Hematopoietic multipotent progenitor cell (in vitro differentiated cells): Measurements from ENCODE around the gene FAM118B. TPM values are rescaled to one million over a fixed set of nuclear protein-coding genes. Genes with fewer than 3 reads are reported as not detected.
A peak's percentile ranks its signal among the peaks of the same experiment; 100 is the strongest.

ENCODE experiments used
- DNase-seq, 3 donors: peaks; one replicate each; pipeline ENCODE4 v3.0.0-alpha.2; 2011 to 2015; ENCODE audit warnings: low read depth in 2 of 3, low spot score in 2 of 3
- total RNA-seq: library from RNA; depleted of rRNA; stranded (reverse); fragments of >200 nt; gene quantifications from one replicate; pipeline ENCODE4 v1.2.3, GENCODE V29; 2012

The FAM118B gene
- total RNA-seq, 1 donor = 7.0 TPM

DNA sequence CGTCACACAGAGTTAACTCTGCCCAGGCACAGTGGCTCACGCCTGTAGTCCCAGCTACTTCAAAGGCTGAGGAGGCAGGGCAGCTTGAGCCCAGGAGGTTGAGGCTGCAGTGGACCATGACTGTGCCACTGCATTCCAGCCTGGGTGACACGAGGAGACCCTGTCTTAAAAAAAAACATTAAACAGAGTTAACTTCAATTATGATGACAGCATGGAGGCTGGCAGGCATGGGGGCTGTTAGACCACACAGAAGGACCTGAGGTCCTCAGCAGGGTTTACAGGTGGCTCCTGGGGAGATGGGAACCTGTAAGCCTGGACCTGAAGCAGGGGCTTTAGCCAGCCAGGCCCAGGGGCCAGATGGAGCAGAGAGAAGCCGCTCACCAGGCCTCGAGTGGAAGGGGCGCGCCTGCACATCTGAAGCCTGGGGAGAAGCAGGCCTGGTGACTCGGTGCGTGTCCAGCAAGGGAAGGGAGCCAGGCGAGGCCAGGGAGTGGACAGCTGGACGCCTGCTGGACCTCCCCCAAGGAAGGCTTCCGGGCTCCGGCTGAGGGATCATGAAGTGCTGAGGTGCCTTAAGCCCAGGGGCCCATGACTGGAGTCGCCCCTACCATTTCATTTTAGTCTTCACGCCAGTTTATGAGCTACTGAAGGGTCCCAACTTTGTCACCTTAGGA lies 25.4 kb upstream of the FAM118B start:
- no peak for DNase-seq

DNA sequence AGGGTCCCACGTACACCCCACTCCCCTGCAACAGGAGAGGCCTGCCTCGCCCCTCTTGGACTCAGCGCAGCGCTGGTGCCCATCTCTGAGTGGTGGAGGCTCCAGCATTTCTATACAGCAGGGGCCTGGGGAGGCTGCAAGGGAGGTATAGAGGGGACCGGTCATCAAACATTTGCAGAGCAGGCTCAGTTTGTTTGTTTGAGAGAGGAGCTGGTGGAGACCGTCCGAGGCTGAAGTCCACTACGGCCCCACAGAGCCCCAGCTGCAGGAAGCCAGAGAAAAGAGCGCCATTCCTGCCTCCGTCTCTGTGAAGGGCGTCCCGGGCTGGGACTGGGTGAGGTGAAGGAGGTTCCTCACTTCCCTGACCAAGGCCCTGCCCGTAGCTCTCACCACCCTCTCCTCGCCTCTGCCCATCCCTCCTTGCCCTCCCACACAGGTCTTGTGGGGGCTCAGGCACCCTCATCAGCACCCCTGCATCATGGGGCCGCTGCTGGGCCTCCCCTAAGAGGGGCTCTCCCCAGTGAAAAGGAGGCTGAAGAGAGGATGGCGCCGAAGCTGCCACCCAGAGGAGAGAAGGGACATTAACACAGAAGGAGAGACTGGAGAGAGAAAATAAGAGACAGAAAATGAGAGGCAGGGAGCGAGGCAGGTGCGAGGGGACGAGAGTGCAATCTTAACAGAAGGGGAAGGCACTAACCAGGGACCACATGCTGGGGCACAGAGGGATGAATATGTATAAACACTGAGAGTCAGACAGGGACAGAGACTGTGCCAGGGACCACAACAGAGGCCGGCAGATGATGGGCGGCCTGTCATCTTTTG lies 24.7 kb upstream of the FAM118B start:
- DNase-seq = no peak

DNA sequence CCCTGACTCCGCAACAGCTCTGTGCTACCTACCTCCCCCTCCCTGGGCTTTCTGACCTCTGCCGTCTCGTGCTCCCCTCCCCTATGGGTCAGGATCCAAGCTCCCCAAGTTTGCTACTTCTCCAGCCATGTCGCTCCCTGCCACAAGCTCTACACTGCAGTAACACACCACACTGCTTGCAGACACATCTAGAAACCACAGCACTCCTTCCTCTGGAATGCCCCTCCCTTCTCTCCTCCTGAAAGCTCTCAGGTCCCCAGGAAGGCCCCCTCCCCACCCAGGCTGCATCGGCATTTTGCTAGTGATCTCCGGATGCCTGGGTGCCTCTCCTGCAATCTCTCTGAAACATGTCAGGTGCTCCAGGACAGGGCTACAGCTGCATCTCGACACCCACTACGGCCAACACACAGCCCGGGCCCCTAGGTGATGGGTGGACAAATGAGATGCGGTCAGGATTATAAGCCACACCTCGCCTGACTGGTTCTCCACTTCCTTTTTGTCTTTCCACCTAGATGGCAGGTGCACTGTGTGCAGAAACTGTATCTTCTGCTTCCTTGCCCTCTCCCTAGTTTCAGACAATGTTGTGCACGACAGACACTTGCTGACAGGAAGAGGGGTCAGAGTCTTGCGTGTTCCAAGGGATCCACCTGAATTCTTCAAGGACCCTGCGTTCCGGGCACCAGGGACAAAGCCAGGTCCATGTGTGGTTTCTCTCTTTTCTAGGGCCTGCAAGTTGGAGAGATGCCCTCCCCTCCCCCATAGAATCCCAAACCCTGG lies 23.1 kb upstream of the FAM118B start:
- DNase-seq = no peak

DNA sequence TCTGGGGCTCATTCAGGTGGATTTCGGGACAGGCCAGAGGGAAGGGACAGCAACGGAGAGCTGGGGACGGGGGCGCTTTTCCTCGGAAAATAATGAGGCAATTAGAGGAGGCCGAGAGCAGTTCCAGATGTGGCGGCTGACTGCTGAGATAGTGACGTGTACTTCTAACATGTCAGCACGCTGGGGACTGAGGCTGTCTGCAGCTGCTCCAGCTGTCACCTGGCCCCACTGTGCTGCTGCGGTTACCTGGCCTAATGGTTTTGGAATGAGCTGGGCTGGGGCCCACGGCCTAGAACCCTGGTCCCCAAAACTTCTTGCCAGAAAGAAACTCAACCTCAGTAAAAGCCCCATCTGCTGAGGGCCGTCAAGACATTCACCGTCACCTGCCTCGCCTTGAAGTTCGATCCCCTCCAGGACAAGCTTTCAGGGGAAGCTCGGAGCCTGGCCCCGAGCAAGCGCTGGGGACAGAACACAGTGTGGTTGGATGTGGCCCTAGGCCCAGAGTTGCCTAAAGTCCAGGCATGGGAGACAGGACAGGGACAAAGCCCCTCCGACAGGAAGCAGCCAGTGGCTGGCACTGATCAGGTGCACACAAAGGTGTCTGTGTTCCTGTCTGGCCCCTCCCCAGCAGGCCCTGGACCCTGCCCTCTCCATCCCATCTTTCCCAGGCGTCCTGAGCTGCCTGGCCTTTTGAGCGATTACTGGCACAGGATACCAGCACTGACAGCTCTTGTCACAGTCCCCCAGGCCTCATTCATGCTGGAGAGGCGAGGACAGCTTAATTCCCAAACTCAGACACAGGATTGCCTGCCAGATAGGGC lies 22.3 kb upstream of the FAM118B start:
- DNase-seq = no peak

DNA sequence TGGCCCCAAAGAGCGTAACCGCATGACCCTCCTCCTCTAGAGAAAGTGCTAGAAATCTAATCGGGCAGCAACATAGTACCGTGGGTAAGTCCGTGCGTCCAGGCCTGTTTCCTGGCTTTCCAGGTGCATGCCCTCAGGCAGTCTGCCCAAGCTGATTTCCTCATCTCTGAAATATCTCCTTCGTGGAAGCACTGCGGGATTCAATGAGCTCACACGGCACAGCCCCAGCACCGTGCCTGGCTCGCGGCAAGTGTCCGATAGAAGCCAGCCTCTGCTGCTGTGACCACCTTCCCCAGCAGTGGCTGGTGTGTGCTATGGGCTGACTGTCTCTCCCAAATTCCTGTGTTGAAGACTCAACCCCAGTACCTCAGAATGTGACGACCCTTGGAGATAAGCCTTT lies 20.8 kb upstream of the FAM118B start:
- DNase-seq = no peak

DNA sequence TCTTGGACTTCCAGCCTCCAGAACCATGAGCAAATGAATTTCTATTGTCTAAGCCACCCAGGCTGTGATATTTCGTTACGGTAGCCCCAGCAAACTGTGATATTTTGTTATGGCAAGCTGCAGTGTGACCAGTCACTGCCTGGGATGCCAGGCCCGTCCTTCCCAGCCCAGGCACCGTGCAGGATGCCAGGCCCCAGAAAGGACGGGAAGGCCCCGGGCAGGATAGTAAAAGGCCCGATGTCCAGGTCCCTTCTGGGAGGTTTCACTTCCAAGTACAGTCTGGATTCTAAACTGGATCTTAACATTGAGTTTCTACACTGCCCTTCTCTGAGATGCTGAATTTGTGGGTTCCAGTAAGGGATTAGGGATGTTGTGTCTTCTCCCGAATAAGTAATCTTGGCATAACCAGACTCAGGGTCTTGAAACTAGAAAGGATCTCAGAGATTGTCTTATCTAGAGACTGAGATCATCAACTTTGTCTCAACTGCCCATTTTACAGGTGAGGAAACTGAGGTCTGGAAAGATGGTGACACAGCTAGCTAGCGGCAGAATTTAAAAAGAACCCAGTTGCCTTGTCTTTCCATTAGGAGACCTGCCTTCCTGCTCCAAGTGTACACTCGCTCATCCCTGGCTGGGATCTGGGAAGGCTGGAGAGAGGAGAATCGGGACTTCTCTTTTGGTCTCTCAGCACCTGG lies 20.1 kb upstream of the FAM118B start:
- no peak for DNase-seq

DNA sequence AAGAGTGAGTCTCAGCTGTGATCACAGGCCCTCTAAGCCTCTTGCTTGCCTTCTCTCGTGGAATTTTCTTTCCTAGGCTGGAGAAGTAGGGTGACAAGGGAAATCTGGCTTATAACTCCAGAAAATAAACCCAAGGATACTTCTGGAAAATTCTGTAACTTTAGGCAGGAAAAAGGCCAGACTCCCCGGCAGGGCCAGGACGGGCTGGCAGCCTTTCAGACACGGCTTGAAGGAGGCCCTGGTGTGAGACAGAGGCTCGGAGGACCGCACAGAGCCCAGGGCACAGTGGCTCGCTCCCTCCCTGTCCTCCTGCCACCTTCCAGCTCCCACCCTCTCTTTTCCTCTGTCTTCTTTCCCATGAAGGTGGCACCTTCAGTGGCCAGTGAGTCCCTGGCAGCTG lies 19.2 kb upstream of the FAM118B start:
- no peak for DNase-seq

DNA sequence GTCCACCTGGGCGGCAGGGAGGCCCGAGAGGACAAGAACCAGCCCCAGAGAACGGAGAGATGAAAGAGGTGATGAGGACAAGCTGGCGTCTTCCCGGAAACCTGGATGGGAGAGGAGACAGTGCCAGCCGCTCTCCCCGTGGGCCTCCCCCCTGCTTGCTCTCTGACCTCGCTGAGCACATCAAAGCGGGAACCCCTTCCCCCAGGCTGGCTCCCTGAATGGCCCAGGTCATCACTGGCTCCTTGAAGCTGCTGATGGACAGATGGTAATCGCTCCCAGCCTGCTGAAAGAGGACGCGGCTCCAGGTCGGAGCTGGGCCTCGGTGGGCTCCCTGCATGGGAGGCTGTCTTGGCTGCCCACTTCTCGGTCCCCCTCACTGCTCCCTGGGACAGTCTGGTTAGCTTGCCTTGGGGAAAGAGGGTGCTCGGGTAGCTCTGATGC lies 18.5 kb upstream of the FAM118B start:
- no peak for DNase-seq

DNA sequence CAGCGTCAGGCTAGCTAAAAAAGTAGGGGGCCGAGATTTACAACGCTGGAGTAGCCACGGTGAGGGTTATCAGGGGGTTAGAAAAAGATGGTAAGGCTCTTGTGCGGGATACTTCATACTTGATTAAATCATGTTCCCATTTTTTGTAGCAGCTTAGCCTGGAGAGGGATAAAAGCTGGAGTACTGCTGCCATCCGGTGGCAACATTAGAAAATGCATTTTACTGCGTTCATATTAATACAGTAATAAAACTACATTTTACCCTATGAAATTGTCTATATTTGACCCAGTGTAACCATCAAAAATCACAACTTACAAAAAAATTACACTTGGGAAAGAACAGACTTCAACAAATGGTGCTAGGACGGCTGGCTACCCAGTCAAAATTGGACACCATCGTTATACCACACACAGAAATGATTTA lies 17.4 kb upstream of the FAM118B start:
- peak in 2 of 3 donors; percentile 41 to 64 for DNase-seq

DNA sequence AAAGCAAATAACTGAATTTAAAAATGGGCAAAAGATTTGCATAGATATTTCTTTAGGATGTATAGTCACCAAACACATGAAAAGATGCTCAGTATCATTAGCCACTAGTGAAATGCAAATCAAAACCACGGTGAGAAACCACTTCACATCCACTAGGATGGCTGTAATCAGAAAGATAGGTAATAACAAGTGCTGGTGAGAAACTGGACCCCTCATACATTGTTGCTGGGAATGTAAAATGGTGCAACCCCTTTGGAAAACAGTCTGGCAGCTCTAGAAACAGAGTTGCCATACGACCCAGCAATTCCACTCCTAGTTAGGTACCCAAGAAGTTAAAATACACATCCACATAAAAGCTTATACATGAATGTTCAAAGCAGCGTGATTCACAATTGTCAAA lies 16.5 kb upstream of the FAM118B start:
- no peak for DNase-seq

DNA sequence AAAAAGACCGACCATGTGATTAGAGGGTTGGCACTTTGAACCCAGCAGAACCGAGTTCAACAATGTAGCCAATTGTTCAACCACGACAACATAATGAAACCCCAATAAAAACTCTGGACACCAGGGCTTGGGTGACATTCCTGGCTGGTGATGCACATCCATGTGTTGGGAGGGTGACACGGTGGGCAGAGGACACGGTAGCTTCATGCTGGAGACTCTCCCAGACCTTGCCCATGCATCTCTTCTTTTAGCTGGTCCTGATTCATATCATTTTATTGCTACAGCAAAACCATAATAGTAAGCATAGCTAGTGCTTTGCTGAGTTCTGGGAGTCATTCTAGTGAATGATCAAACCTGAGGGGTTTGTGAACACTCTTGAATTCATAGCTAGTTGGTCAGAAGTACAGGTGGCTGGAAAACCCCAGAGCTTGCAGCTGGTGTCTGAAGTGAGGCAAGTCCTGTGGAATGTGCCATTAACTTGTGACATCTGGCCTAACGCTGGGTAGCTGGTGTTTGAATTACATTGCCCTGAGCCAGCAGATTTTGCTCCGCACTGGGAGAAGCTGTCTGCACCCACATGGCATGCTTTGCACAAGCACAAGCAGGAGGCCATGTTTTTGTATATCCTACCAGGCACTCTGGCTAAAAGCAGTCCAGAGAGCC lies 14.2 kb upstream of the FAM118B start:
- DNase-seq = no peak

DNA sequence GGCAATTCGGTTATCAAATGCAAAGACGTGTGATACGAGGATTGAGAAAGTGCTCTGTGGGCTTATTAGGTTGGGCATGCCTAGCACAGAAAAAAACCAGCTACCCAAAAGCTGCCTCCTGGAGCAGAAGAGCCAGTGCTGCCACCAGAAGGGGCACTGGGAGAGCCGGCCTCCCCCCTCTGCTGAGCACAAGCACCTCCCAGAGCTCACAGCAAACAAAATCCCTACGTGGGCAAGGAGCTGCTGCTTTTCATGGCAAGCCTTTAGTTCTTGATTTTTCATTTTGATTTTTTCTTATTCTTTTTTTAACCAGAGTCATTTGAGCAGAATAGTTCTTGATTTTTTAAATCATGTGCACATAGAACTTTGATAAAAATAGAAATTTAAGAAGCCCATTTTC lies 12.9 kb upstream of the FAM118B start:
- no peak for DNase-seq

DNA sequence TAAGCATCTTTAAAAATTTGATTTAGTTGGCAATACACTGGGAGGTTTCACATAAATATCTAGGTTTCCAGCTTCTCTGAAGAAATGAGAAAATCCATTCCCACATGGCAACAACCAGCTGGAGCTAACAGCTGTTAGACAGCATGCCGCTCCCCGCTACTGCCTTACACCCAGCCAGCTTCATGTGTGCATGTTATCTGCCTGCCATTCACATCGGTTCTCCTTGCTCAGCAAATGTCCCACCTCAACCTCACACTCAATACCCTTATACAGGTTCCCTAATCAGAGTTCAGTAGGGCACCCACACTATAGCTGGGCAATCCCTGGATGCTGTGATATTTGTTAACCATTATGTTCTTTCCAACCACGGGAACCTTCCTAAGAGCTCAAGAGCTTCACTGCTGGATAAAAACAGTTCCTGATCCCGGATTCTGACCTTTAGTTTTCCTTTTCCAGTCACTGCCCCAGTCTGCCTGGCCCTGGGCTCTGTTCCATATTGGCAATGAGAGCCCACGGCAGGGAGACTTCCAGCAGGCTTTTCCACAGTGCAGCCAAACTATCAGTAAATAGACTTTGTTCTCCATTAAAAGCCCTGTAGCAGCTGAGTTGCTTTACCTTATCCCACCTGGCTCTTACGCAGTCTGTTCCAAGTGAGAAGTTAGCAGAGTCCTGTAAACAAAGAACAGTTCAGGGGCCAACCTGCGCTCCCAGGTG lies 8.8 kb upstream of the FAM118B start:
- no peak for DNase-seq

DNA sequence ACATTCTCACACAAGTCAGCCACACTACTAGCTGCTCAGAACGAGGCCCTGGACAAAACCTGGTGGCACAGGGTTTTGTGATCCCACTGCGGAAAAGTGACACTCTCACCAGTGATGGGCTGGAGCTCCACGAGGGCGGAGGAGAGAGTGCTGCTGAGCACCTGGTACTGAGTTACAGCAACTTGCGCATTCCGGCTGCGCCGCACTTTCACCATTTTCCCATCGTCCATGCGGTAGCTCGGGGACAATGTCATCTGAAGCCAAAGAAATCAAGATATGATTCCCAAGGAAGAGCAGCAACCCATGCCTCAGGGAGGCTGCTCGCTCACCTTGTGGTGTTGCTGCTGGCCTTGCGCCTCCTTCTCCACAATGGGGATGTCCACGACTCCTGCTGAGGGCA lies 6.2 kb upstream of the FAM118B start:
- DNase-seq = no peak

DNA sequence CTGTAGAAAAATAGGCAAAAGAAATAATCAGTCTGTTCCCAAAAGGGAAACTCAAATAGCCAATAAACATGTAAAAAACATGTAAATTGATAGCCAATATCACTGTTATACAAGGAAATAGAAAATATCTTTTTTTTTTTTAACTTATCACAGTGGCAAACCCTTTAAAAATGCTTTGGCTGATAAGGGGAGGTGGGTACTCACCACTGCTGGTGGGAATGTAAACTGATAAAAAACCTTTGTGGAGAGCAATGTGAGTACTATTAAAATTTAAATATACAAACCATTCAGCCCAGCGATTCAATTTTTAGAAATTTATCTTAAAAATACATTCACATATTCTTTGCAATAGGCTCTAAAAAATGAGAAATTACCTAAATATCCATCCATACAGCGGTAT lies 3.7 kb upstream of the FAM118B start:
- no peak for DNase-seq

DNA sequence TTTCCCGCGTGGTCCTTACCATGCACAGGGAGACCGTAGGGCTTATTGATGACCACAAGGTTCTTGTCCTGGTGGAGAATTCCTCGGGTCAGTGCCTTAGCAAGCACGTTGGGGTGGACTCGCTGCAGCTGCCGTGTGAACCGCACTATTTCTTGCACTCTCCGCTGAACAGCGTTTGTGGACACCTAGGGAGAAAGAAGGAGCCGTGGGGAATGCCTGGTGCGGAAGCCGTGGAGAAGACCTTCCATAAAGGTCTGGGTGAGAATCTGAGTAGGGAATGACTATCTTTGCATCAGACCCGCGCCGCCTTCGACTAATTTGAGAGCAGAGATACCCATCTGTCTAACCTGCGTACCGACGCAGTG lies 729 bp upstream of the FAM118B start:
- DNase-seq = no peak

DNA sequence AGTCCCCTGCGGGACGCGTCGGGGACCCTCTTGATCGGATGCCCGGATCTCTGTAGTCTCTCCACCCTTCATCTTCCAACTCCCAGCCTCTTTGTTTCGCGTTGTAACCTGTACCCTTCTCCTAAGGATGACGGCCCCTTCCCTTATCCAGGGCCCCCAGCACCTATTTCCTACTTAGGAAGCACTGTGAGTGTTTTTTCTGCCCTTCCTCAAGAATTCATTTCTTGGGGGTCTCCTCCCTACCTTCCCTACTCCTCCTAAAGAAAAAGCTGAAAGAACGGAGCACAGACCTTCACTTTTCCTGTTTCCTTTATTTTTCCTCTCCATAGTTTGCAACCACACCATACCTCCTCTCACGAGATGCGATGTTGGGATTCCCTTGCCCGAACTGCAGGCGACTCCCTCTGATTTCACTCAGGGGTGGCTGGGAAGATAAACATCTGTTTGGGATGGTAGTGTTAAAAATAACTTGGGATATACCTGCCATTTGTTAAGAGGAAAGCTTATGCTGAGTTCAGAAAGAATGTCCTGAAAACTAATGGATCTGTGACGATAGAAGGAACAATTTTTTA lies 593 bp downstream of the FAM118B start:
- no peak for DNase-seq

DNA sequence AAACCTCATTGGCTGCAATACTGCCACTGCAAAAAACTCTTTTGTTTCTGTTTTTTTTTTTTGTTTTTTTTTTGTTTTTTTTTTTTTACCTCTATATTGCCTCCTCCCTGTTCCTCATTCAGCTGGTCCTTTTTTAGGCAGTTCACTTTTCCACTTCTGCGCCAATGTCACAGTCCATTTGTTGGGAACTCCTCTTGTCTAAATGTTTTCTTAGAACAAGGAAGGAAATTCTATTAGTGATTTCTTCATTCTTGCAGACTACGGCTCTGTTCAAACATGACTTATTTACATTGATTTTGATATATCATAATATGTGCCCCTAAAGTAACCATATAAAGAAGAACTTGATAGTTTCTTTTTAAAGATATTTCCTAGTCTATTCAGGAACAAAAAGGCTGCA lies 2.9 kb downstream of the FAM118B start:
- no peak for DNase-seq

DNA sequence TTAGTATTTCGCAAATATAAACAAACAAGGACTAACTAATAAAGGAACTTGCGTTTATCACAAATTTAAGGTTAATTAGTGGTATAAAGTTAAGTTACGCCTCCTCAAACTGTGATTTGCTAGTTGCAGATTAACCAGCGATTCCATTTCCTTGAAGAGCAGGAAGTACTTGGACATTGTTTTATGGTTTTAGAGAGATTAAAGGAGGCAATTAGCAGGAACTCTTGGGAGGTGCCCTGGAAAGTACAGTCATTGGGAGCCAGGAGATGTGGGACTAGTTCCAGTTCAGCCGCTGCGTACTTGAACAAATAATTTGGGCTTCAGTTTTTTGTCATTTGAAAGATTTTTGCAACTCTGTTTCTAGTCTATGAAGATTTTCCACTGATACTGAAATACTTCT lies 3.3 kb downstream of the FAM118B start:
- no peak for DNase-seq
